HL-60/S4 treated with phorbol 12-myristate 13-acetate at 8.2 ng/mL for 4 days and 3 days (cell line): Measurements from ENCODE around the gene EXD3.
"Not testable (repeated sequence)": the region's sequence is repeated elsewhere in the genome, so short reads cannot be mapped to it uniquely, and the experiment has no call there.

Source experiments
- in situ Hi-C: fragments of 300-500 bp; cut with MboI; formaldehyde crosslinking; loops from 2 replicates; pipeline ENCODE4 v1.15.0; 2022; ENCODE audit warnings: low sequenced_read_pairs

EXD3 gene

DNA sequence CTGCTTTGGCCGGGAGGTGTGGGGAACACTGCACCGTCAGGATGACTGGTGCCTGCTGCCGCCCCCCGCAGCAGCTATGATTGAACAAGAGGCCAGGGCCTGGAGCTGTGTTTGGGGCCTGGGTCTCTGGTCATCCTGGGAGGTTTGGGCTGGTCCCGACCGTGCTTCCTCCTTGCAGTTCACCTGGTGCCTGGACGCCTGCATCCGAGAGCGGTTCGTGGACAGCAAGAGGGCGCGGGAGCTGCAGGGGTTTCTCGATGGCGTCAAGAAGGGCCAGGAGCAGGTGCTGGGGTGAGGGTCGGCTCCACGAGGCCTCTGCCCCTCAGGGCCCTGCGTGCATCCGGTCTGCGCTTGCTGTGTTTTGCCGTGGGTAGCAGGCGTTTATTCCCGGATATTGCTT, 158.9 kb downstream of the EXD3 start:
- in situ Hi-C loops, result no loop called here

GRCh38 chr9:137263506-137263905, 159.5 kb downstream of the EXD3 start:
- in situ Hi-C loops, result no loop called here

GRCh38 chr9:137262909-137263285, 160.1 kb downstream of the EXD3 start:
- in situ Hi-C loops, result no loop called here

- in situ Hi-C loops, result not testable (repeated sequence)
Measured at GRCh38 chr9:137262173-137262908, 160.6 kb downstream of the EXD3 start.
